Cerebellar cortex (tissue), 1 donor: Measurements from ENCODE around the gene TTR.

Experiments used
- DNase-seq: peaks from one replicate; pipeline ENCODE4 v3.0.0-alpha.2; 2015; ENCODE audit warnings: low spot score

The TTR gene

DNA sequence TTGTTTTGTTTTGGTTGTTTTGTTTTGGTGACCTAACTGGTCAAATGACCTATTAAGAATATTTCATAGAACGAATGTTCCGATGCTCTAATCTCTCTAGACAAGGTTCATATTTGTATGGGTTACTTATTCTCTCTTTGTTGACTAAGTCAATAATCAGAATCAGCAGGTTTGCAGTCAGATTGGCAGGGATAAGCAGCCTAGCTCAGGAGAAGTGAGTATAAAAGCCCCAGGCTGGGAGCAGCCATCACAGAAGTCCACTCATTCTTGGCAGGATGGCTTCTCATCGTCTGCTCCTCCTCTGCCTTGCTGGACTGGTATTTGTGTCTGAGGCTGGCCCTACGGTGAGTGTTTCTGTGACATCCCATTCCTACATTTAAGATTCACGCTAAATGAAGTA is at the start of gene TTR:
TSS of gene TTR (plus strand) at position 250 of the 400 bp plus-strand sequence. CDS start at position 276, 26 bp downstream.
- DNase-seq, result no peak

DNA sequence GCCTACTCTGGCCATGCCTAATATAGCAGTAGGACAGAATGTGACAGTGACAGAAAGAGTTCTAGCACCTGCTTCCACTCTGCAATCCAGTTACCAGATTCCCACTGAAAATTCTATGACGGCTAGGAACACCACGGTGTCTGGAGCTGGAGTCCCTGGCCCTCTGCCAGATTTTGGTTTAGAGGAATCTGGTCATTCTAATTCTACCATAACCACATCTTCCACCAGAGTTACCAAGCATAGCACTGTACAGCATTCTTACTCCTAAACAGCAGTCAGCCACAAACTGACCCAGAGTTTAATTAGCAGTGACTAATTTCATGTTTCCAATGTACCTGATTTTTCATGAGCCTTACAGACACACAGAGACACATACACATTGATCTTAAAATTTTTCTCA is 45.2 kb upstream of the TTR start:
- DNase-seq, result no peak

DNA sequence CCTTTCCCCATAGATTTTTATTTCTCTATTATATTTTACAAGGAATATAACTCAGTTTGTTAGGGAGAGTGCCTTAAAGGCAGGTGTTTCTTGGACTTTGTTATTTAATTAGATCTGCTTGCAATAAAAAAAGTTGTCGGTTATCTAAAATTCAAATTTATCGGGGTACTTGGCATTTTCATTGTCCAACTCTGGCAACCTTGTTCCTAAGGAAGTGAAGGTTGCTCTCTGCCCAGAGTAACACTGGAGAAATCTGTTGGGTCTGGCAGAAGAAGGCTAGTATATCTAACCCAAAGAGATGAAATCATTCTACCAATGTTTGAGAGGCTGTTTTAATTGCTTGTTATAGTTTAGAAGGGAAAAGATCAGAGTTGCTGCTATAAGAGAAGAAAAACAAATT is 42.8 kb upstream of the TTR start:
- no peak for DNase-seq

DNA sequence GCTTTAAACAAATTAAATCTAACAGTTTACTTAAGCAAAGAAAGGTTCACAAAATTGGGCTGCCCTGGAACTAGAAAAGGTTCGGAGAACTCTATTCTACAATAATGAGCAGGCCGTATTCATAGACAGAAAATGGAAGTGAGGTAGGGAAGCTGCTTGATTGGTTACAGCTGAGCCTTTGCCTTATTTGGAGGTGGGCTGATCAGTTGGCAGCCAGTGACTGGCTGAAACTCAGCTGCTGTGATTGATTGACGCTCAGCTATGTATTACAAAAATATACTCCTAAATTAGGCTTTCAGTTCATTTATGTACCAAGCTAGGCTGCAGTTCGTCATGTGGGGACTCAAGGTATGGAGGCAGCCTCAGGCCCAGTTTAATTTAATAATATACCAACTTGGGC is 42.3 kb upstream of the TTR start:
- DNase-seq, result no peak

DNA sequence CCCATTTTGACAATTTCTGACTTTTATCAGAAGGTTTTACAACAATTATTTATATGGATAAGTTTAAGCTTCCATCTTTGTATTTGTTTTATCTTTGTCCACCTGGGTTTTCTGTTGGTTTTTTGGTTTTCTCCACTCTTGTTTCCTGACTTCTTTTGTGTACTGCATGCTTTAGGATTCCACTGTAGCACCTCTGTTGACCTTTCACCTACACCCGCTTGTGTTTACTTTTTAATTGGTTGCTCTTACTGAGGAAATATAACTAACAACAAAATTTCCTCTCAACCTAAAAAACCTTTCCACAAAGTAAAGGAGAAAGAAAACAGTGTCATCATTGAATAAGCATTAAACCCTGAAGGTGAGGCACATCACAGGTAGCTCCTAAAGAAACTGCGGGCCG is 39.8 kb upstream of the TTR start:
- no peak for DNase-seq

DNA sequence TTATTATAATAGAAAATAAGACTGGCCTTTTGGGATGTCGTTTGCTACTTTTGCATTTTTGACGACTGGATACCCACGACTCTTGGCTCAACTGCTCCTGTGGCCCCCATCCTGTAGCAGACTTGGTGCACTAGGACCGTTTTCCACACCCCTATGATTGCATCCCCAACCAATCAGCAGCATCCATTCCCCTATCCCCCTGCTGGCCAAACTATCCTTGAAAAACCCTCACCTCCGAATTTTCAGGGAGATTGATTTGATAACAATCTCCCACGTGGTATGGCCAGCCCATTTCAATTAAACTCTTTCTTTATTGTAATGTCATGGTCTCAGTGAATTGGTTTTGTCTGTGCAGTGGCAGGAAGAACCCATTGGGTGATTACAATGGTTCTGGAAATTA is 37.9 kb upstream of the TTR start:
- DNase-seq, result no peak

DNA sequence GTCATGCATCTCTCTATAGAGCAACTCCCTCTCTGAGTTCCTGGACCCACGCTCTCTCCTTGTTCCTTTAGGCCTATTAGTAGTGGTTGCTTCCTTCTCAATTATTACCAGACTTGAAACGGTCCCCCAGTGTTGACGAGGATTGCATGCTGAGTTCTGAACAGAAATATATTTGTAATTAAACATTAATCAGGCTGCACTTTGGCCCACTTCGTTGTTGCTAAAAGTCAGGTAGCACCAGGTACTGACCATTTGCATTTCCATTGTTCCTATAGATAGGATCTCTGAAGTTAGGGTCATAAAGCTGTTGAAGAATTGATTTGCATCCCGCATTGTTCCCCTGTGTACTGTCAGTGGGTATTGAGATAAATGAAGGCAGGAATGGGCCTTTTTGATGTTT is 36.9 kb upstream of the TTR start:
- DNase-seq, result no peak

DNA sequence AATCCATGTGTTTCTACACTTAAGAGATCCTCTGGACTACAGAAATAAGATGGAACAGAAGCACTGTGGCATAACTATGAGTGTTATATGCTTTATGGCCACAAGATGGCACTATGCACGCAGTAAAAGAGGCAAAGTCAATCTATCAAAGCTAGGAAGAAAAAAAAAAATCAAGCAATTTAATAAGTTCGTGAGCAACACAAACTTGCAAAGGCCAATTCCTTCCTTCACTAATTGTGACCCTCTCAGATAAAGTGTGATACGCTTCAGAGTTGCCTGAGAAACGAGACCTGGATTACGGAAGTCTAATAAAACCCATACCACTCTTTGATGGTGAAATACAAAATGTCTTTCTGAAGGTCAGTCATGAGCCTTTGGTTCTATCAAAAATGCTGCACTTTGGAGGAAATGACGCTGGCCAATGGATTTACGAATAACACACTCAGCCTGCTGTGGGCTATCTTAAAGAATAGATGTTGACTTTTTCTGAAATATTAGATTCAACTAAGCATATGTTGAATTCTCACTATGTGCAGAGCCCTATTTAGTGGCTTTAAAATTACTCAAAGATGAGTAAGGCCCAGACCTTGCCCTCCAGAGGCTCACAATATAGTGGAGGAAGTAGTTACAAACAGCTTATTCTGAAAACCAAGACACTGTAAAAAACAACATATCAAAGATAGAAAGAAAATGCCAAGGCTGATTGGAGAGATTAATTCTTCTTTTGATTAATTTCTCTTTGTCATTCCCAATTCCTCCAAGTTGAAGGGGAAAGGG is 35.5 kb upstream of the TTR start:
- DNase-seq, result peak; percentile 82

DNA sequence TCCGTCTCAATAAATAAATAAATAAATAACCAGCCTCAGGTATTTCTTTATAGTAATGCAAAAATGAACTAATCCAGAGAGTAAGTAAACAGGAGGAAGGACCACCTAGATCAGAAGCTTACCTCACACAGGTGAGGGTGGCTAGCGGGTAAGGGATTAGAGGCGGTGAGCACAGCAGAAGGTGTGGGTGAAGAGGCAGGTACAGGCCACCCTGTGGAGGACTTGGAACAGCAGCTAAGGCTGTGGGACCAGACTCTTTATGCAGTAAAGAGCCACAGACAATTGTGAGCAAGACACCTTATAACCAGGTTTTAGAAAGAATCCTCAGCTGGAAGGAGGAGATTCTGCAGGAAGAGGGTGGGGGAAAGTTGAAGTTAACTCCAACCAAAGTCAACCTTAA is 34.2 kb upstream of the TTR start:
- no peak for DNase-seq

DNA sequence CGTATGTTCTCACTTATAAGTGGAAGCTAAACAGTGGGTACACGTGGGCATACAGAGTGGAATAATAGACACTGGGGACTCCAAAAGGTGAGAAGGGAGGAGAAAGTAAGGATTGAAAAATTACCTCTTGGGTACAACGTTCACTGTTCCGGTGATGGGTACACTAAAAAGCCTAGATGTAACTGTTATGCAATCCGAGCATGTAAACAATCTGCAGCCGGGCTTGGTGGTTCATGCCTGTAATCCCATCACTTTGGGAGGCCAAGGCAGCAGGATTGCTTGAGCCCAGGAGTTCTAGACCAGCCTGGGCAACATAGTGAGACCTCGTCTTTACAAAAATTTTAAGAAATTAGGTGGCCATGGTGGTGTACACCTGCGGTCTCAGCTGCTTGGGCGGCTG is 33.1 kb upstream of the TTR start:
- no peak for DNase-seq

DNA sequence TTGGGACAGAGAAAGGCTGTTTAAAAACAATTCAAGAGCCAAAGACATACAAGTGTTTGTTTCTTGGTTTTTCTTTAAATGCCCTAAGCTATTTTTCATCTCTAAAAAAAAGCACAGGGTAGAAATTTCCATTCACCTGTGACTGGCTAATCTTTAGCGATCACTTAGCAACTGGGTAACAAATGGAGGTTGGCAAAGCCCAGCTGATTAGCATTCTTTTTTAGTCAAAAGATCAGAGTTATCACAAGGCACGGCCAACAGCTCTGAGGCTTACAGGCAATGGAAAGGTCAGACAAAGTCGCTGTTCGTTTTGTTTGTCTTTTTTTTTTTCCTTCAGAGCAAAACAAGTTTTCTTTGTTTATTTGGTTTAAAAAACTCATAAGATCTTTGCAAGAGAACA is 29.0 kb upstream of the TTR start:
- DNase-seq, result no peak

DNA sequence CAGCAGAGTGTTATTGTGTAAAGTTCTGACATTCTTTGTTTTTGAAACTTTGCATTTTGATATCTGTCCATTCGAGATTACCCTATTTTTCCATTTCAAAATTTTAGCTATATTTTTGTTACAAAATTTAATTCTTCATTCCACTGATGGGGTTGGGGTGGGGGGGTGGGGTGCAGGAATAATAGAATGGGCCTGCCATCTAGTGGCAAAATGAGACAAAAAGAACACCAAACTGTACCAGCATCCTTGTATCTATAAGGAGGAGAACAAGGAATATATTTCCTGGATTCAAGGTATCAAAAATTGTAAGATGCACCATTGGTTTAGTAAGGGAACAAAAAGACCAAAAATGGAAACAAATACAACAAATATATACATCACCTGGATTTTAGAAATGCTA is 27.9 kb upstream of the TTR start:
- DNase-seq, result no peak

DNA sequence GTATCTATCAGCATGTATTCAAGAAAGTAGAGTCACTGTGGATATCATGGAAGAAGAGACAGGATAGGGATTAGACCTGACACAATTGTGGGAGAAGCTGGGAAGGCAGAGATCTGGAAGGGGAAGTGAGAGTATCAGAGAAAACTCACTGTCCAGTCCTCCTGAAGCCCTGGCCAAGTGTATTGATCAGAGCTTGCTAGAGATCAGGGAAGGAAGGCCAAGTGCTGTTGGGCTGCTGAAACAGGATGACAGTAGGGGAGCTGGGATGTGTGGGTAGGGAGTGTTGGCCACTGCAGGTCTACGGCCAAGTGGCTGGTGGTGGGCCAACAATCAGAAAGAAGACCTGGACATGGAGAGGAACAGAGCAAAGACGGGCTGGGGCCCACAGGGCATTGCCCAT is 26.3 kb upstream of the TTR start:
- no peak for DNase-seq

DNA sequence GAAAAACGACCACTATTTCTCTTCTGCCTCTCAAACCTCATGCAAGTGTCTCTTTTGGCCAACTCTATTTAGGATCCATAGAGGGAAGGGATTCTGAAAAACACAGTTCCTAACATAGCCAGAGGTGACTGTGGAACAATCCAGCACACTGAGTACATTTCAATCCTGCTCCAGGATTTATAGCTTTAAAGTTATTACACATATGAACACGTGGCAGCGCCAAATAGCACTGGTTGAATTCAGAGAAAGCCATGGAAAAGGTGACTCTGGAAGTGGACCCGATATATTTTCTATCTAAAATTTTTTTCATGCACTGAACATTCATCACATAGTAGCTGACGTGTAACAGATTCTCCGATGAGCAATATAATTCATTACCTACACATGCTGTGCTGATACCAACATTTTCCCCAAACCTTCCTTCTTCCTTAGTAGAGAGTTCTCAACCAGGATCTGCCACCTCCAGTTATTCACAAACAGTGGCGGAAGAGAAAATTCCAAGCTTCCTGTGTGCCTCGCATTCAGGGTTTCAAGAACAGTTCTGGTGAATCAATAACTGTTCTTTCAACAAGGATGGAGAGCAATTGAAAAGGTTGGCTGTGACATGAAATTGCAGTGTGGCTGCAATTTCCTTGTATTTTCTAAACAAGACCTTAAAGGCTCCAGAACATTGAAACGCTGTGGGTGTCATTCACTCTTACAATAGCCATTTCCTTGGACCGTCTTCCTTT is 25.7 kb upstream of the TTR start:
- DNase-seq, result no peak

DNA sequence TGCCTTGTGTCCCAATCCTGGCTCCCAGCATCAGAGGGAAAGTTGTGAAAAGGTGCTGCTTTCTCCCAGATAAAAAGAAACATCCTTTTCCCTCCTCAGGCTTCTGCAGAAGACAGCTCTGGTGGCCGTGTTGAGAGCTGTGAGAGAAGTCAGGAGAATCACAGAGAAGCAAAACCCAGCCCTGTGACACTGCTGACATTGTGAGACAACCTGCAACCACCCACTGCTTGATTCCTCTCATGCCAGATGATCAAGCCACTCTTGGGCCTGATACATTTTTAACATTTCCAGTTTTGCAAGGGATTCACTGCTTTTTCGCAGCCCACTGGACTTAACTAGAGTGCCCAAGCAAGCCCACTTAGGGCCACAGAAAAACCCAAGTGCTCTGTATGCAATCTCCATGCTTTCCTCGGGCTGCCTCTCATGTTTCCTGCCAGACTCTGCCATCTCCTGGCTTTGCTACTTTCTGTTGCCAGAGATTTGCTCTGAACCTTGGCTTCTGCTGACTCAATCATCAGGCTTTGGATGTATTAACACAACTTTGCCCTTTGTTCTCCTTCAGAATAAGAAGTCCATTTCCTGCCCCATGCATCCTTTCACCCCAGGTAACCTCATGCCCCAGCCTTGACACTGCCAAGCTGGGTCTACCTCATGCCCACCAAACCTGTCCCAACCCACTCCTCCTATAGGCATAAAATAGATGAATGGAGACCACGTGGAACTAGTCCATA is 24.9 kb upstream of the TTR start:
- DNase-seq, result no peak

DNA sequence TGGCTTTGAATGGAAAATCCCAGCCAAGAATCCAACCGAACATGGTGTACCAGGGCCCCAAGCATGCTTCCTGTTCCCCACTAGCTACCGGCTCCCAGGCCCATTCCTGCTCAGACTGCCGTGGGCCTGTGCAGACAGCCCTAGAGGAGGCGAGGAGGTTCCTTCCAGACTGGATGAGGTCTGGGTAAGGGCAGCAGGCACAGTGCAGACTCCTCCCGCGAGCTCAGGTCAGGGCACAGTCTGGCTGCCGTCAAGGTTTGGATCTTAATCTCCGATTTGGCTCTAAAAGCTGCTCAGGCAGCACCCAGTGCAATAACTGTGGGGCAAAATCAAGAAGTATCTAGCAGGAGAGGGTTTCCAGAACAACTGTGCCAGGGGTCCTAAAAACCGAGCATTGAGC is 19.3 kb upstream of the TTR start:
- no peak for DNase-seq

DNA sequence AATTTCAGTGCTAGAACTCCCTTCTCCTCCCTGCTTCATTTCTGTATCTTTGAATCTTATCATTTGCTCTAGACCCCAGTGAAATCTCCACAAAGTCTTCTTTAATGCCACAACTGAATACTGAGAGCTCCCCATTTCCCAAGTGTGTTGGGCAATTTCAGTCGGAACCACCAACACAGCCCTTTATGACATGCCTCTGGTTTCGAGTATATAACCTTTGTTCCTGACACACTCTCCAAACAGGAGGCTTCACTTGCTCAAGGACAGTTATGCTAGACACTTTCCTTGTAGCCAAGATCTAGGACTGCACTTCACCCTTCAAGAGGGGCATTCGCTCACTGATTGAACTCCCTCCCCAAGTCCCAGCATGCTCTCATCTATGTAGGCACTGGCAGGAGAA is 18.6 kb upstream of the TTR start:
- DNase-seq, result no peak

DNA sequence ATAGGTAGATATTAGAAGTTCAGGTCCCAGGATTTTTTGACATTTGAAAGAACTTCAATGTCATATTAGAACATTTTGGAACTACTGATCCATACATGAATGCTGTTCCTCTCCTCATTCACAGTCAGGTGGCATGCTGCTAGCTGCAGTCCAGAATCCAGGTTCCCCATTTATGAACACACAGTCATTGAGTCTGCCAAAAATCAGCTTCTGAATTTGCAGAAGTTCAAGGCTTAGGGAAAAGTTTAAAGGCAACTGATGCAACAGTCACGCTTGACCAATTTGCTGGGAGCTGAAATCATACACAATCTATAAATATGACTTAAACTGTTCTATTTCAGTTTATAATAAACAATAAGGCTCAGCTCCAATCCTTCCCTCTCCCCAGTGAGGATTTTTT is 17.3 kb upstream of the TTR start:
- DNase-seq, result no peak

DNA sequence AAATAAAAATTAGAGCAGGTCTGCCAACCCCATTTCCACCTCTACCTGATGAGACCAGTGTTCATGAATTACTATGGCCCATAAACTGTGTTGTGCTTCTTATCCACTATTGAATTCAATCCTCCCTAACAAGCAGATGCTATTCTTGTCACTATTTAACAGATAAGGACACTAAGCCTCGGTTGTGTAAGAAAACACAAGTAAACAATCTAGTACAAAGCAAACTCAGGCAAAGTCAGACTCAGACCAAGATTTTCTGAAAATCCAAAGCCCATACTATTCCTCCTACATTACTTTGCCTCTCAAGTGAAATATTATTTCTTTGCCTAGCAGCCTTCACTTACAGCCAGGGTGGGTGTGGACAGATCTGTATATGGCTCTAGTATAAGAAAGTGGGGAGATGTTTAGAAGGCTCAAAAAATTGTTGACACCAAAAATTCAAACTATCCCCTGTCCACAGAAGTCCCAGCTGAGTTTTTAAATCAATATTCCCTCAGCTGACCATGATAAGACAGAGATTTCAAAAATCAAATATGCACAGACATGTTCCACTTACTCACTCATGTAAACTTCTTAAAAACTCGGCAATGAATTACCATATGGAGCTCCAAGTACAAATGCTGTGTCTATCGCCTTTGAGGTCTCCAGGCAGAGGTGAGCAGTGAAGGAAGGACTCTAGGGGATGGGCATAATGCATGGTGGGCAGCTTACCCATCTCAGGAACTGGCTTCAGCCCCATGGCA is 16.0 kb upstream of the TTR start:
- DNase-seq, result no peak

DNA sequence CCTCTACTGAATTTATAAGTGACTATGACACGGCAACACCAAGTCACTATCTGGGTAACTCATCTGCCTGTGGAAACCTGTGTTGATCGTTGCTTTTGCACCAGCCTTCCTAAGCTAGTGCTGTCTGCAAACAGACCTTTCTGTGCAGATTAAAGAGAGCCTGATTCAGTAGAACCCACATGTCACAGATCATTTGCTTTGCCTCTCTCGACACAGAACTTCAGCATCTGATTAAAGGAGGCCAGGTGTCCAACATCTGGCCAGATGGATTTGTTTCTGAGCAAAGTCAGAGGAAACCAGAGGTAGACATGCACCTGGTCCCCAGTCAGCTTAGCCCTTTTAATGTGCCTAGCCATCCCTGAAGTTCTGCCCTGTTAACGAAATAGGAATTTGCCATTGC is 15.0 kb upstream of the TTR start:
- no peak for DNase-seq

DNA sequence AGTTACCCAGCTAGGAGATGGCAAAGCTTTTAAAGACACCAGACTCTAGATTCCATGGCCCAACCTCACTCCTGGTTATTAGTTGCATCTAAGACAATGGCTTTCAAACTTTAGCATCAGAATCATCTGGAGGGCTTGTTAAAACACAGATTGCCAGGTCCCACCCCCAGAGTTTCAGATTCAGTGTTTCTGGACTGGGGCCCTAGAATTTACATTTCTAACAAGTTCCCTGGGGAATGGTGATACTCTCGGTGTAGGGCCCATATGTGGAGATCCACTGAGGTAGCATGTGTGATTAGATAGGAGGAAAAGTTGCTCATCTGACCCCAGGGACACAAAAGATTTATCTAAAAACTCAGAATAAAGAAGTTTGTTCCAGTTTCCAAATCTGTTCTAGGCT is 14.5 kb upstream of the TTR start:
- no peak for DNase-seq

DNA sequence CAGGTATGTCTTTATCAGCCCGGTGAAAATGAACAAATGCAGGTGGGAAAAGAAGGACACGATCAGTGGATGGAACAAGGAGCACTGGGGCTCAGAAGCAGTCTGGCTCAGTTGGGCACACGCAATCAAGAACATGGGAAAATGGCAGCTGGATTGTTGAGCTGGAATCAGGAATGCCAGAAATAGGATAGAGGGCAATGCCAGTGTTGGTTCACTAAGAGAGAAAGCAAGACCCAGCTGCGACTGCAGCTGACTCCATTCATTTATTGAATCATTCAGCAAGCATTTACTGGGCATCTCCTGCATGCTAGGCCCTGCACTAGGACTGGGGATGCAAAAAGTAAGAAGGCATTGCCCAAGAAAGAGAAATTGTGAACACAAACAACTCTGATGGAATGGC is 13.6 kb upstream of the TTR start:
- no peak for DNase-seq
